ENCODE results near the gene EDARADD. TPM values are rescaled to one million over a fixed set of nuclear protein-coding genes. Genes with fewer than 3 reads are reported as not detected.
A peak's percentile ranks its signal among the peaks of the same experiment; 100 is the strongest.
"Not testable (repeated sequence)": the region's sequence is repeated elsewhere in the genome, so short reads cannot be mapped to it uniquely, and the experiment has no call there.

Gene EDARADD
- 0.89 TPM for total RNA-seq
- long read RNA-seq, partial matches to known transcripts, result 0 of 2 reads
- long read RNA-seq, other reads (novel, unspliced or antisense), result 0 of 2 reads

GRCh38 chr1:236393681-236394481, at the start of gene EDARADD:
EDARADD (plus strand) TSS chr1:236394286; CDS start chr1:236394445, 159 bp downstream.
- Histone ChIP-seq H3K4me3 (peak within 1 kb of the TSS; percentile 63), H3K36me3 (no peaks in the 10 kb centered on the region), H3K9me3 (no peaks in the 10 kb centered on the region), H3K27ac (peak within 1 kb of the TSS; percentile 49), H3K27me3 (ENCODE audit: low read depth) (peaks cover 17% of the 10 kb centered on the region), H3K4me1 (peaks cover 16% of the 10 kb centered on the region)
- no peak for DNase-seq
- no peak for TF ChIP-seq CTCF (IDR thresholded peaks at IDR 0.05)
- intact Hi-C loops (cut with DNase I), result no loop called here
- no peak for ATAC-seq

- Histone ChIP-seq H3K27ac (no peak overlapping the region), H3K9me3 (no peaks in the 10 kb centered on the region), H3K4me1 (no peaks in the 10 kb centered on the region), H3K4me3 (no peak overlapping the region), H3K36me3 (no peaks in the 10 kb centered on the region), H3K27me3 (ENCODE audit: low read depth) (peaks cover 5% of the 10 kb centered on the region)
- ATAC-seq (no peak), DNase-seq (no peak)
- intact Hi-C loops (cut with DNase I), result no loop called here
- TF ChIP-seq CTCF (IDR thresholded peaks at IDR 0.05), result no peak
Observed at GRCh38 chr1:236345728-236346127, 48.4 kb upstream of the EDARADD start.

- no peak for DNase-seq
Observed at GRCh38 chr1:236348071-236348470, 46.0 kb upstream of the EDARADD start.

GRCh38 chr1:236350308-236350707, 43.8 kb upstream of the EDARADD start:
- no peak for TF ChIP-seq CTCF (IDR thresholded peaks at IDR 0.05)
- Histone ChIP-seq H3K4me1 (no peaks in the 10 kb centered on the region), H3K9me3 (no peaks in the 10 kb centered on the region), H3K4me3 (no peak overlapping the region), H3K36me3 (no peaks in the 10 kb centered on the region), H3K27ac (no peak overlapping the region), H3K27me3 (ENCODE audit: low read depth) (peaks cover 5% of the 10 kb centered on the region)
- intact Hi-C loops (cut with DNase I), result no loop called here
- no peak for DNase-seq
- no peak for ATAC-seq

More at GRCh38 chr1:236348071-236348470, 46.0 kb upstream of the EDARADD start:
- Histone ChIP-seq H3K36me3 (no peaks in the 10 kb centered on the region), H3K9me3 (no peaks in the 10 kb centered on the region), H3K27me3 (ENCODE audit: low read depth) (peaks cover 5% of the 10 kb centered on the region), H3K4me3 (no peak overlapping the region), H3K27ac (no peak overlapping the region), H3K4me1 (no peaks in the 10 kb centered on the region)
- ATAC-seq, result no peak
- TF ChIP-seq CTCF (IDR thresholded peaks at IDR 0.05), result no peak
- intact Hi-C loops (cut with DNase I), result no loop called here

GRCh38 chr1:236351875-236352573, 42.1 kb upstream of the EDARADD start:
- no peak for TF ChIP-seq CTCF (IDR thresholded peaks at IDR 0.05)
- no peak for DNase-seq
- Histone ChIP-seq H3K4me3 (no peak overlapping the region), H3K27ac (no peak overlapping the region), H3K4me1 (no peaks in the 10 kb centered on the region), H3K36me3 (no peaks in the 10 kb centered on the region), H3K27me3 (ENCODE audit: low read depth) (peaks cover 5% of the 10 kb centered on the region), H3K9me3 (no peaks in the 10 kb centered on the region)
- ATAC-seq, result no peak
- intact Hi-C loops (cut with DNase I), result no loop called here

- H3K4me3 ChIP-seq; H3K27me3 ChIP-seq (ENCODE audit: low read depth); H3K36me3 ChIP-seq; H3K4me1 ChIP-seq; H3K27ac ChIP-seq; intact Hi-C loops (cut with DNase I); H3K9me3 ChIP-seq; DNase-seq; ATAC-seq: not testable (repeated sequence)
Observed at GRCh38 chr1:236352747-236353146, 41.3 kb upstream of the EDARADD start.

Measured in lower lobe of right lung (tissue), 2 donors.